GM12872 (cell line): Measurements from ENCODE around the gene HHAT.

Experiments used
- TF ChIP-seq, protein P1 (sequence below): IDR thresholded peaks from 3 replicates; pipeline ENCODE4 v1.5.1; 2011; ENCODE audit warnings: low read depth, mild to moderate bottlenecking, low read length, moderate library complexity; ENCODE audit not compliant: insufficient read depth

Gene HHAT

DNA sequence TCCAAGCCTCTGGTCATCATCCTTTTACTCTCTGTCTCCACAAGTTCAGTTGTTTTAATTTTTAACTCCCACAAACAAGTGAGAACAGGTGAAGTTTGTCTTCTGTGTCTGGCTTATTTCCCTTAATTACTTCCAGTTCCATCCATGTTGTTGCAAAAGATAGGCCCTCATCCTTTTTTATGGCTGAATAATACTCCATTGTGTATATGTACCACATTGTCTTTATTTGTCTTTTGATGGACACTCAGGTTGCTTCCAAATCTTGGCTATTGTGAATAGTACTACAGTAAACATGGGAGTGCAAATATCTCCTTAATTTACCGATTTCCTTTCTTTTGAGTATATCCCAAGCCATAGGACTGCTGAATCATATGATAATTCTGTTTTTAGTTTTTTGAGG lies 262.5 kb downstream of the HHAT start:
- TF ChIP-seq, protein P1, sequence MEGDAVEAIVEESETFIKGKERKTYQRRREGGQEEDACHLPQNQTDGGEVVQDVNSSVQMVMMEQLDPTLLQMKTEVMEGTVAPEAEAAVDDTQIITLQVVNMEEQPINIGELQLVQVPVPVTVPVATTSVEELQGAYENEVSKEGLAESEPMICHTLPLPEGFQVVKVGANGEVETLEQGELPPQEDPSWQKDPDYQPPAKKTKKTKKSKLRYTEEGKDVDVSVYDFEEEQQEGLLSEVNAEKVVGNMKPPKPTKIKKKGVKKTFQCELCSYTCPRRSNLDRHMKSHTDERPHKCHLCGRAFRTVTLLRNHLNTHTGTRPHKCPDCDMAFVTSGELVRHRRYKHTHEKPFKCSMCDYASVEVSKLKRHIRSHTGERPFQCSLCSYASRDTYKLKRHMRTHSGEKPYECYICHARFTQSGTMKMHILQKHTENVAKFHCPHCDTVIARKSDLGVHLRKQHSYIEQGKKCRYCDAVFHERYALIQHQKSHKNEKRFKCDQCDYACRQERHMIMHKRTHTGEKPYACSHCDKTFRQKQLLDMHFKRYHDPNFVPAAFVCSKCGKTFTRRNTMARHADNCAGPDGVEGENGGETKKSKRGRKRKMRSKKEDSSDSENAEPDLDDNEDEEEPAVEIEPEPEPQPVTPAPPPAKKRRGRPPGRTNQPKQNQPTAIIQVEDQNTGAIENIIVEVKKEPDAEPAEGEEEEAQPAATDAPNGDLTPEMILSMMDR = no peak

GRCh38 chr1:210594605-210595004 lies 265.9 kb downstream of the HHAT start:
- TF ChIP-seq, protein P1 = no peak

GRCh38 chr1:210596641-210597040 lies 267.9 kb downstream of the HHAT start:
- TF ChIP-seq, protein P1 = no peak

GRCh38 chr1:210597555-210598134 lies 268.9 kb downstream of the HHAT start:
- TF ChIP-seq, protein P1 = no peak

DNA sequence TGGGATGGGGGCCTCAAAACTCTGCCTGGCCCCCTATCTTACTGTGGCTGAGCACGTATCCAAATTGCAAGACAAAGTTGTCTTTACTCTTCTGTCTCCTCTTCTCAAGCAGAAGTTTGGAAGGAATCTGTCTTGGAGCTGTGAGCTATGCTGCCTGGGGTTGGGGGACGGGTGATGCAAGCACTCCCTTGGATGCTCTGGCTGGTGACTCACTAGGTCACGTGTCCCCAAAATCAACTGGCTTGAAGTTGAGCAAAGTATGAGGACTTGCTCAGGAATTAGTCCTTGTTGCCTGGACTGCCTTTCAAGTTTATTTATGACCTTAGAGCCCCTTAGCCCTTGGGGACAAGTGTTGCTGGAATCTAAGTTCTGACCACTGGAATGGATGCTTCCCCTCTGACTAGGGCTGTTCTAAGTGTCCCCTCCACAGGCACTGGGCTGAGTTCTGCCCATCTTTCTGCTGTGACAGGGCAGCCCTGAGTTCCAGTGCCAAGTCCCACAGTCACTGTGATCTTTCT lies 269.5 kb downstream of the HHAT start:
- TF ChIP-seq, protein P1 = no peak

DNA sequence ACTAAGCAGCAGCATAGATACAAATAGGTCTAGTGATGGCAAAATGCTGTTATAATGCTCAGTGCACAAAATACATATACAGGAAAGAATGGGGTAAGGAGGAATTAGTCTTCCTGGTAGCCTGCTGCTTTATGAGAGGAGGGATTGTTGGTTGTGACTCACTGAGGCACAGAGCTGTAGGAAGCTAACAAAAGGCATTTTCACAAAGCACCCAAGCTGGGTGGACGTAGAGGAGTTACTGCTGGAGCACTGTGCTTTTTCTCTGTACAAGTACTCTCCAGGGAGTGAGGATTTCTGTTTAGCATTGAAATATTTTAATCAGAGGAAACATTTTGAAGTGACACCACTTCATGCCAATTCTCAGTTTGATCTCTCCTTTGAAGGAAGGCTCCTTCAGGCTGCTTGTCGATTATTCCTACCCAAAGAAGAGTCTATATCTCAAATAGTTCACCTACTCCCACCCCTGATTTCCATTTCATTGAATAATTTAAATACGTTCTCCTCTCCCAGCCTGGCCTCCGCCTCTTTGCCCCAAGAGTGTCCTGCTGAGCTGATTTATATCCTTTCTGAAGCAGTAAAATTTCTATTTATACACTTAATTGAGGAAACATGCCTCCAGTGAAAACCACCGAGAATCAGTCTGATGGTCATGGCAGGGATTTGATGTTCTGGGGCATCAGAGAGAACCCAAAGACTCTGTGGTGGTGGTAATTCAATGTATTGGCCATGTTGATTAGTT lies 271.9 kb downstream of the HHAT start:
- TF ChIP-seq, protein P1 = no peak

GRCh38 chr1:210603123-210603522 lies 274.4 kb downstream of the HHAT start:
- TF ChIP-seq, protein P1 = no peak
